Ishikawa (cell line): ENCODE measurements around the gene TMEM207.

ENCODE experiments used
- CEBPB ChIP-seq: IDR thresholded peaks from 2 replicates; pipeline ENCODE4 v1.6.1; 2012
- CREB1 ChIP-seq: IDR thresholded peaks from 2 replicates; pipeline ENCODE4 v1.6.1; 2012; ENCODE audit warnings: low read depth
- EP300 ChIP-seq: IDR thresholded peaks from 2 replicates; pipeline ENCODE4 v1.6.1; 2012; ENCODE audit warnings: borderline replicate concordance
- FOXM1 ChIP-seq: IDR thresholded peaks from 2 replicates; pipeline ENCODE4 v1.6.1; 2012; ENCODE audit warnings: low read depth, borderline replicate concordance
- MAX ChIP-seq: IDR thresholded peaks from 2 replicates; pipeline ENCODE4 v1.6.1; 2012
- REST ChIP-seq: IDR thresholded peaks from 2 replicates; pipeline ENCODE4 v1.6.1; 2012; ENCODE audit warnings: low read depth, mild to moderate bottlenecking

- TF ChIP-seq CEBPB (no peak), FOXM1 (no peak), REST (no peak), CREB1 (no peak), MAX (no peak), EP300 (no peak)
Measured at GRCh38 chr3:190401963-190402362, 47.7 kb downstream of the TMEM207 start.
